HepG2 (cell line): Measurements from ENCODE around the gene TMEM79. TPM values are rescaled to one million over a fixed set of nuclear protein-coding genes. Genes with fewer than 3 reads are reported as not detected.

ENCODE experiments used
- ATF5 ChIP-seq: sonication (generic); formaldehyde crosslinking; IDR thresholded peaks from 2 replicates; pipeline ENCODE4 v1.4.0; 2020; ENCODE audit warnings: mild to moderate bottlenecking, low read depth, missing genetic modification reagents
- EED ChIP-seq: sonication (generic); formaldehyde crosslinking; IDR thresholded peaks from 2 replicates; pipeline ENCODE4 v1.5.0; 2020; ENCODE audit warnings: mild to moderate bottlenecking, missing genetic modification reagents
- HBP1 ChIP-seq: IDR thresholded peaks from 2 replicates; pipeline ENCODE4 v1.6.1; 2016; ENCODE audit warnings: low read depth, control low read depth
- IKZF4 ChIP-seq: sonication (generic); formaldehyde crosslinking; IDR thresholded peaks from 2 replicates; pipeline ENCODE4 v1.5.1; 2020; ENCODE audit warnings: borderline replicate concordance, mild to moderate bottlenecking, low read depth, missing genetic modification reagents; ENCODE audit errors: not compliant biosample characterization
- JUND ChIP-seq: sonication (generic); formaldehyde crosslinking; IDR thresholded peaks from 2 replicates; pipeline ENCODE4 v1.8.0; 2022; ENCODE audit warnings: mild to moderate bottlenecking, missing genetic modification reagents
- KDM3A ChIP-seq: IDR thresholded peaks from 2 replicates; pipeline ENCODE4 v1.6.1; 2018; ENCODE audit warnings: low read depth, missing compliant biosample characterization
- KDM5A ChIP-seq: fragments of 200-600 bp; sonication (generic); IDR thresholded peaks from 2 replicates; pipeline ENCODE4 v1.7.0; 2018; ENCODE audit warnings: antibody characterized with exemption, mild to moderate bottlenecking, low read length, borderline replicate concordance
- KLF9 ChIP-seq: IDR thresholded peaks from 2 replicates; pipeline ENCODE4 v1.6.1; 2016; ENCODE audit warnings: low read depth
- KMT2B ChIP-seq: IDR thresholded peaks from 2 replicates; pipeline ENCODE4 v1.6.1; 2016; ENCODE audit warnings: missing genetic modification reagents, missing compliant biosample characterization
- NCOA1 ChIP-seq: sonication (generic); formaldehyde crosslinking; IDR thresholded peaks from 2 replicates; pipeline ENCODE4 v1.9.0; 2021; ENCODE audit warnings: missing genetic modification reagents
- NR1H2 ChIP-seq: sonication (generic); formaldehyde crosslinking; IDR thresholded peaks from 2 replicates; pipeline ENCODE4 v1.8.1; 2022; ENCODE audit warnings: low read depth, missing genetic modification reagents, borderline replicate concordance
- NR2F6 ChIP-seq, 2 experiments: IDR thresholded peaks; 2 replicates each; pipeline ENCODE4 v1.6.1; 2016; ENCODE audit warnings: antibody characterized with exemption in 1 of 2, mild to moderate bottlenecking in 1 of 2
- RBFOX2 ChIP-seq: fragments of 200-400 bp; formaldehyde crosslinking; IDR thresholded peaks from 2 replicates; pipeline ENCODE4 v1.6.1; 2017; ENCODE audit warnings: low read depth, mild to moderate bottlenecking, low read length
- SIN3A ChIP-seq: IDR thresholded peaks from 2 replicates; pipeline ENCODE4 v1.6.1; 2011; ENCODE audit warnings: low read depth, mild to moderate bottlenecking, control low read depth, low read length, borderline replicate concordance
- THAP8 ChIP-seq: sonication (generic); formaldehyde crosslinking; IDR thresholded peaks from 2 replicates; pipeline ENCODE4 v1.5.1; 2020; ENCODE audit warnings: missing genetic modification reagents, mild to moderate bottlenecking, borderline replicate concordance
- THAP9 ChIP-seq: sonication (generic); formaldehyde crosslinking; IDR thresholded peaks from 2 replicates; pipeline ENCODE4; 2020; ENCODE audit warnings: missing genetic modification reagents, mild to moderate bottlenecking, borderline replicate concordance
- ZFY ChIP-seq: sonication (generic); formaldehyde crosslinking; IDR thresholded peaks from 2 replicates; pipeline ENCODE4 v1.4.0; 2020; ENCODE audit warnings: missing genetic modification reagents
- ZNF121 ChIP-seq: sonication (generic); formaldehyde crosslinking; IDR thresholded peaks from 2 replicates; pipeline ENCODE4 v1.5.0; 2020; ENCODE audit warnings: mild to moderate bottlenecking, missing genetic modification reagents
- ZNF280D ChIP-seq: sonication (generic); formaldehyde crosslinking; IDR thresholded peaks from 2 replicates; pipeline ENCODE4 v1.5.1; 2020; ENCODE audit warnings: mild to moderate bottlenecking, missing genetic modification reagents
- polyA plus RNA-seq, 8 experiments: library from polyadenylated mRNA; depleted of rRNA in 3 of 8; stranded (reverse) in 7 of 8; unstranded in 1 of 8; fragments of >200 nt; fragmentation: Illumina TruSeq in 4 of 8; extraction: Trizol in 4 of 8; gene quantifications; 2 replicates each; pipeline versions ENCODE4 v1.2.1 to v1.2.3, GENCODE V29; 2011 to 2016; ENCODE audit warnings: low read depth in 4 of 8, missing spikeins in 1 of 8, mixed read lengths in 1 of 8; ENCODE audit not compliant: insufficient read depth in 1 of 8
- total RNA-seq, 5 experiments: library from RNA; depleted of rRNA; stranded (reverse); fragments of >200 nt; fragmentation: Illumina TruSeq; extraction: Trizol; gene quantifications; 2 replicates each; pipeline ENCODE4 v1.2.3, GENCODE V29; 2016; ENCODE audit warnings: low read depth in 1 of 5

Gene TMEM79
- total and polyA plus RNA-seq, 2 of the 13 experiments (the other 11 are each of a cell fraction or from before 2014, with no cell fraction given) = 1.2 to 1.9 TPM

- TF ChIP-seq ZNF121 (CRISPR knock-in tag) (no peak), EED (CRISPR knock-in tag) (no peak), NR1H2 (CRISPR knock-in tag) (no peak), NR2F6 (IDR thresholded peaks at IDR 0.05) (peak; percentile 53; the same call in 1 of the 2 replicates), NR2F6 (CRISPR knock-in tag; IDR thresholded peaks at IDR 0.05) (peak; percentile 59; the same call in 1 of the 2 replicates), JUND (CRISPR knock-in tag) (no peak), RBFOX2 (peak; percentile 87), THAP8 (no peak), ATF5 (CRISPR knock-in tag) (no peak), NCOA1 (CRISPR knock-in tag) (0 out of 2 replicates have a peak, but pooled peaks have one; percentile 45), ZNF280D (CRISPR knock-in tag) (peak; percentile 83; the same call in 1 of the 2 replicates), THAP9 (CRISPR knock-in tag) (peak; percentile 47; the same call in 1 of the 2 replicates), SIN3A (0 out of 2 replicates have a peak, but pooled peaks have one; percentile 1), ZFY (CRISPR knock-in tag) (peak; percentile 93), KMT2B (CRISPR knock-in tag) (no peak), KLF9 (CRISPR knock-in tag) (no peak), HBP1 (CRISPR knock-in tag) (0 out of 2 replicates have a peak, but pooled peaks have one; percentile 40), KDM3A (peak; percentile 38; the same call in 1 of the 2 replicates), KDM5A (peak; percentile 46; the same call in 1 of the 2 replicates), IKZF4 (CRISPR knock-in tag) (peak; percentile 60)
These were observed 7.3 kb downstream of the TMEM79 start (continued) for GRCh38 chr1:156291226-156292061.
